Common myeloid progenitor, CD34-positive (primary cell): ENCODE results near the gene DTNBP1.

Experiments
- CTCF ChIA-PET: fragments of 350-600 bp; sonication (Branson Sonifier 250); formaldehyde crosslinking; loops from one replicate; lab custom pipeline; 2021; ENCODE audit warnings: antibody characterized with exemption; lab: Charles Lee
- POLR2A ChIA-PET: fragments of 350-600 bp; sonication (Branson Sonifier 250); formaldehyde crosslinking; loops from one replicate; lab custom pipeline; 2021; ENCODE audit warnings: antibody characterized with exemption; lab: Charles Lee
- DNase-seq, 3 donors: peaks; one replicate each; pipeline versions ENCODE4 v3.0.0 to v3.0.0-alpha.2; 2013
- H3K27ac ChIP-seq, 2 experiments: 1 replicate in 1 of 2; 2 replicates in 1 of 2; pipeline ENCODE4 v1.7.0; 2013; ENCODE audit warnings: inconsistent platforms in 2 of 2, low read length in 2 of 2, mild to moderate bottlenecking in 2 of 2, low read depth in 1 of 2, moderate library complexity in 1 of 2; ENCODE audit not compliant: severe bottlenecking in 2 of 2, insufficient read depth in 1 of 2, poor library complexity in 1 of 2
- H3K27me3 ChIP-seq, 5 experiments: replicated peaks in 2 of 5; 1 replicate in 3 of 5; 2 replicates in 2 of 5; pipeline versions ENCODE4 v1.6.1 to v1.7.0; 2013; ENCODE audit warnings: low read length in 4 of 5, mild to moderate bottlenecking in 2 of 5, moderate library complexity in 2 of 5, inconsistent platforms in 1 of 5; ENCODE audit not compliant: insufficient read depth in 5 of 5, control insufficient read depth in 4 of 5
- H3K36me3 ChIP-seq, 4 experiments: 1 replicate in 2 of 4; 2 replicates in 2 of 4; pipeline versions ENCODE4 v1.6.1 to v1.7.0; 2013; ENCODE audit warnings: low read length in 3 of 4, control low read depth in 1 of 4, mild to moderate bottlenecking in 1 of 4; ENCODE audit not compliant: control insufficient read depth in 4 of 4, insufficient read depth in 4 of 4
- H3K4me1 ChIP-seq, 4 experiments: 1 replicate in 3 of 4; 2 replicates in 1 of 4; pipeline versions ENCODE4 v1.6.1 to v1.7.1; 2013; ENCODE audit warnings: low read length in 3 of 4, mild to moderate bottlenecking in 3 of 4, control low read depth in 1 of 4, inconsistent platforms in 1 of 4, moderate library complexity in 1 of 4; ENCODE audit not compliant: control insufficient read depth in 4 of 4, insufficient read depth in 4 of 4; ENCODE audit errors: control extremely low read depth in 1 of 4
- H3K4me3 ChIP-seq, 7 experiments: 1 replicate in 4 of 7; 2 replicates in 3 of 7; pipeline versions ENCODE4 v1.5.1 to v1.7.0; 2013; ENCODE audit warnings: mild to moderate bottlenecking in 7 of 7, low read length in 6 of 7, moderate library complexity in 6 of 7, inconsistent platforms in 2 of 7, low read depth in 2 of 7, control low read depth in 1 of 7; ENCODE audit not compliant: insufficient read depth in 4 of 7, control insufficient read depth in 1 of 7; ENCODE audit errors: extremely low read depth in 1 of 7
- H3K9me3 ChIP-seq, 5 experiments: 1 replicate in 4 of 5; 2 replicates in 1 of 5; pipeline versions ENCODE4 v1.6.1 to v1.7.1; 2013; ENCODE audit warnings: low read length in 4 of 5, mild to moderate bottlenecking in 2 of 5, inconsistent platforms in 1 of 5, low read depth in 1 of 5, moderate library complexity in 1 of 5; ENCODE audit not compliant: control insufficient read depth in 4 of 5, insufficient read depth in 2 of 5; ENCODE audit errors: control extremely low read depth in 1 of 5
- WGBS: methylation state at CpG from one replicate; pipeline ENCODE4 v1.1.5; 2013; ENCODE audit not compliant: insufficient coverage; 5-methylcytosine and 5-hydroxymethylcytosine counted together

The DTNBP1 gene

DNA sequence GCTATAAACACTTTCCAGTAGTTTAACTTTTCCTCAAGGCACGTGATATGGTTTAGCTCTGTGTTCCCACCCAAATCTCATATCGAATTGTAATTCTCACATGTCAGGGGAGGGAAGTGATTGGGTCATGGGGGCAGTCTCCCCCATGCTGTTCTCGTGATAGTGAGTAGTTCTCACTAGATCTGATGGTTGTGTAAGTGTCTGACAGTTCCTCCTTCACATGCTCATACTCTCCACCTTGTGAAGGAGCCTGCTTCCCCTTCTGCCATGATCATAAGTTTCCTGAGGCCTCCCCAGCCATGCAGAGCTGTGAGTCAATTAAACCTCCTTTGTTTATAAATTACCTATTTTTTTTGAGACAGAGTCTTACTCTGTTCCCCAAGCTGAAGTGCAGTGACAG, 127.9 kb downstream of the DTNBP1 start:
- Histone ChIP-seq H3K4me3 (no peak overlapping the region), H3K36me3 (peaks cover 2 to 50% (median 15%) of the 10 kb centered on the region in 4 experiments), H3K9me3 (peaks cover 0 to 9% (median 0%) of the 10 kb centered on the region in 5 experiments), H3K27me3 (no peaks in the 10 kb centered on the region), H3K4me1 (peaks cover 0 to 19% (median 8%) of the 10 kb centered on the region in 4 experiments), H3K27ac (no peak overlapping the region)
- ChIA-PET CTCF (interaction anchor here (1.5 to 1.6 kb wide), 2 partner anchors 11 to 15 kb away, joined by 4 read pairs; no protein-coding TSS in a partner anchor), POLR2A (interaction anchor here (1.0 kb wide), 1 partner anchor 13 kb away, joined by 3 read pairs; no protein-coding TSS in a partner anchor)
- DNase-seq: peak; percentile 21 to 84 (median 74)
- no CpG with 5 or more reads among the region's 3 CpGs for WGBS

DNA sequence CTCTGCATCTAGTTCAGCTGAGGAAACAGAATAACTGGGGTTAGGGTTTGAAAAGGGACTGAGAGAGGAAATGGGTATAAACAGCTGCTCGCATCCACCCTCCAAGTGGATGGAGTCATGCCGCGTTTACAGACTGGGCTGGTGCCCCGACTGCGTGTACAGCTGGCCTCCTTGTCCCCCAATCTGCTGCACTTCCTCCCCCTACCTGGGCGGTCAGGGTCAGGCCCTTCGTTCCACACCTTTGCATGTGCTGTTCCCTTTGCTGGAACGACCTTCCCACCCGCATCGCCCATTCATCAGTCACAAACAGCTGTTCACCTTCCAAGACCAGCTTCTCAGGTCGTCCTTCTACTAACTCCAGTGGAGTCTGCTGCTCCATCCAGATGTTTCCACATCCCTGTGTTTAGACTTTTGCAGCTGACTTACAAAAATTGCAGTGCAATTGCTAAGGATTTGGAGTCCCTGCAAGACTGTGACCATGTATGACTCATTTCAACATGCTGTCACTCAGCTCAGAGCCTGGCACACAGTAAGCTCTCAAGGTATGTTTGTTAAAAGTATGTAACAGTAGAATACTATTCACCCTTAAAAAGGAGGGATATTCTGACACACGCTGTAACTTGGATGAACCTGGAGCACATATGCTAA, 129.3 kb downstream of the DTNBP1 start:
- Histone ChIP-seq H3K27me3 (no peaks in the 10 kb centered on the region), H3K9me3 (peaks cover 0 to 6% (median 0%) of the 10 kb centered on the region in 5 experiments), H3K36me3 (peaks cover 4 to 50% (median 24%) of the 10 kb centered on the region in 4 experiments), H3K4me1 (peaks cover 0 to 19% (median 8%) of the 10 kb centered on the region in 4 experiments), H3K4me3 (no peak overlapping the region), H3K27ac (no peak overlapping the region)
- ChIA-PET CTCF (interaction anchor here (1.0 to 1.7 kb wide), 3 partner anchors 11 to 90 kb away, joined by 4 to 6 read pairs (median 5); no protein-coding TSS in a partner anchor), POLR2A (no interaction called here)
- 92% methylated on average over 12 of the region's 12 CpGs for WGBS
- DNase-seq: no peak

DNA sequence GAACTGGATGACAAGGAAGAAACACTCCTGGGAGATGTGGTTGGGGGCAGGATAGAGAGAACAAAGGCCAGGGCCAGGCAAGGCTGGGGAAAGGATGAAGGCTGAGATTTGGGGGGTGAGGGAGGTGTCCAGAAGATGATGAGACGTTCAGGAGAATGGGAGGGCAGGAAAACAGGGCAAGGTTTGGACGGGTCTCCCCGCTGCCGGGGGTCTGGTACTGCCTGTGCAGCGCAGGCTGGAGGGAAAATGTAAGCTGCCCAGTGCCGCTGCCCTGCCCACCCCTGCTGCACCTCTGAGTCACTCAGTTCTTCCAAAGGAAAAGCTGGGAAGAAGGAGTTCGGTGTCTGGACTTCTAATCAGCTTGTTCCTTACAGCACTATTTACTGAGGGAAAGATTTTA, 130.9 kb downstream of the DTNBP1 start:
- H3K36me3 ChIP-seq: peaks cover 2 to 56% (median 31%) of the 10 kb centered on the region in 4 experiments
- POLR2A ChIA-PET: no interaction called here
- peaks cover 0 to 19% (median 8%) of the 10 kb centered on the region in 4 experiments for H3K4me1 ChIP-seq
- no peak overlapping the region for H3K27ac ChIP-seq
- peaks cover 0 to 13% (median 0%) of the 10 kb centered on the region in 5 experiments for H3K9me3 ChIP-seq
- no peak for DNase-seq
- H3K4me3 ChIP-seq: no peak overlapping the region
- 98% methylated on average over 5 of the region's 7 CpGs for WGBS
- CTCF ChIA-PET: interaction anchor here (1.3 kb wide), 1 partner anchor 10 kb away, joined by 3 read pairs; no protein-coding TSS in a partner anchor
- no peaks in the 10 kb centered on the region for H3K27me3 ChIP-seq

DNA sequence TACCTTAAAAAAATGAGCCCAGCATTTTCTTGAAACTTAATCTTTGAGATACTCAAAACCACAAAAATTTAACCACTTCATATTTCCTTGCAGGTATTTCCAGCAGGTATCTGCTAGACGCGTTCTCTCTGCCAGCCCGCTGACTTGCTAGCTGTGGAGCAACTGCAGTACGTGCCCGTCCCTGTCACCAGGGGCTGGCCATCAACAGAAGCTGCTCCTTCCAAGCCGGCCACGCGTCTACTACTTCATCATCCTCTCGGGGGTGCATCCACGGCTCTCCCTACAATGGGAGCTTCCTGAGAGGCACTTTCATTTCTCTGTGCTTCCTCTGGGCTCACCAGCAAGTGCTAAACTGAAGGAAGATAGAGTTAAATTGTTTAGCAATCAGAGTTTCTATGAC, 132.4 kb downstream of the DTNBP1 start:
- Histone ChIP-seq H3K9me3 (peaks cover 0 to 13% (median 0%) of the 10 kb centered on the region in 5 experiments), H3K4me3 (no peak overlapping the region), H3K4me1 (peaks cover 0 to 13% (median 4%) of the 10 kb centered on the region in 4 experiments), H3K27ac (no peak overlapping the region), H3K27me3 (no peaks in the 10 kb centered on the region), H3K36me3 (peaks cover 6 to 66% (median 39%) of the 10 kb centered on the region in 4 experiments)
- POLR2A ChIA-PET: no interaction called here
- DNase-seq: no peak
- WGBS: 97% methylated on average over 10 of the region's 10 CpGs
- CTCF ChIA-PET: no interaction called here

DNA sequence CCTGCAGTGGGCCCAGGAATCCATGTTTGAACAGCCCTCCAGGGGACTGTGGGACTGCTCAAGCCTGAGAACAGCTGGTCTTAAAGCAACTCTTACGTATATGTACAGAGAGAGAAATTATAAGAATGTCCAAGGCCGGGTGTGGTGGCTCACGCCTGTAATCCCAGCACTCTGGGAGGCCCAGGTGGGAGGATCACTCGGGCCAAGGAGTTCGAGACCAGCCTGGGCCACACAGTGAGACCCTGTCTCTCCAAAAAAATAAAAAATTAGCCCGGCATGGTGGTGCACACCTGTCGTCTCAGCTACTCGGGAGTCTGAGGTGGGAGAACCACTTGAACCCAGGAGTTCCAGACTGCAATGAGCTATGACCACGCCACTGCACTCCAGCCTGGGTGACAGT, 134.0 kb downstream of the DTNBP1 start:
- ChIA-PET CTCF (no interaction called here), POLR2A (no interaction called here)
- peaks cover 0 to 4% (median 0%) of the 10 kb centered on the region in 4 experiments for H3K4me1 ChIP-seq
- H3K4me3 ChIP-seq: no peak overlapping the region
- H3K27me3 ChIP-seq: no peaks in the 10 kb centered on the region
- H3K27ac ChIP-seq: no peak overlapping the region
- peaks cover 10 to 81% (median 52%) of the 10 kb centered on the region in 4 experiments for H3K36me3 ChIP-seq
- H3K9me3 ChIP-seq: peaks cover 0 to 13% (median 0%) of the 10 kb centered on the region in 5 experiments
- DNase-seq: no peak
- 100% methylated on average over 7 of the region's 9 CpGs for WGBS

DNA sequence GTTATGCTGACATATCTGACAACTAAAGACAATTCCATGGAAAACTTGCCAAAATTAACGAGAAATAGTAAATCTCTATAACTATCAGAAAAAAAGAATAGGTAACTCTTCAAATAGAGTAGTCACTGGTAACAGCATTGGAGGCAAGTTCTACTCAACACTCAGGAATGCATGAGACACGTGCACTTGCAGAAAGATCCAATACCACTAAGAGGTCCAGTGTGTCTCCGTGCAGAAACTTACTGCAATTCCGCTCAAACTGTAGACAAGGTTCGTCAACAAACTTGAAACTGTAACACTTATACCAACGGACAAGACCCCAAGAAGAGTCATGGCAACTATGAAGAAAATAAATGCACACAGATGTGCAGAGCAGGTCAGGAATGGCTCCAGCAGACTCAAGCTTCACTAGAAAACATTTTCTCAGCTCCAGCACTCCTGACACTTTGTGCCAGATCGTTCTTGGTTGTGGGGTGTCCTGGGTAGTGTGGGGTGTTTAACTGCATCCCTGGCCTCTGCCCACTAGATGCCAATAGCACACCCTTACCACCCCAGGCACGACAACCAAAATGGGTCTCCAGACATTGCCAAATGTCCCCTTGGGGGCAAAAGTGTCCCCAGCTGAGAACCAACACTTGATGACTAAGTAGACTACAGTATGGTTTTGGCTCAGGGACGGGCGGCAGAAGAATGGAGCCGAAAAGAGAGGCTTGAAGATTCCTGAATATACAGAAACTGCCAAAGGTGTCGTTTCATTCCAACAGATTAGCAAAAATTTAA, 134.8 kb downstream of the DTNBP1 start:
- Histone ChIP-seq H3K4me3 (no peak overlapping the region), H3K27me3 (no peaks in the 10 kb centered on the region), H3K4me1 (no peaks in the 10 kb centered on the region), H3K27ac (no peak overlapping the region), H3K36me3 (peaks cover 8 to 81% (median 59%) of the 10 kb centered on the region in 4 experiments), H3K9me3 (peaks cover 0 to 13% (median 0%) of the 10 kb centered on the region in 5 experiments)
- DNase-seq: no peak
- ChIA-PET CTCF (no interaction called here), POLR2A (no interaction called here)
- WGBS: 98% methylated on average over 11 of the region's 12 CpGs
